Motor neuron (in vitro differentiated cells): Measurements from ENCODE around the gene POGLUT2. TPM values are rescaled to one million over a fixed set of nuclear protein-coding genes. Genes with fewer than 3 reads are reported as not detected.

ENCODE experiments used
- ATAC-seq, 8 experiments: fragments of 200-7000 bp; cut with Tn5 transposase; replicated peaks in 6 of 8; 2 replicates each; pipeline ENCODE4 v1.8.0; 2021; ENCODE audit warnings: mild to moderate bottlenecking in 8 of 8, moderate library complexity in 8 of 8
- H3K27ac ChIP-seq, 2 donors: fragments of 250-450 bp; sonication (Bioruptor Pico); 2 replicates each; pipeline ENCODE4 v1.9.0; 2021; ENCODE audit warnings: antibody characterized with exemption in 2 of 2, mild to moderate bottlenecking in 2 of 2, moderate library complexity in 1 of 2
- H3K4me1 ChIP-seq, 2 donors: fragments of 250-450 bp; sonication (Bioruptor Pico); replicated peaks in 1 of 2; 2 replicates each; pipeline ENCODE4 v1.6.1; 2021; ENCODE audit warnings: antibody characterized with exemption in 2 of 2, mild to moderate bottlenecking in 2 of 2, moderate library complexity in 1 of 2
- H3K4me3 ChIP-seq, 5 donors: fragments of 250-450 bp; sonication (Bioruptor Pico); 2 replicates each; pipeline ENCODE4 v1.9.0; 2021; ENCODE audit warnings: antibody characterized with exemption in 5 of 5, mild to moderate bottlenecking in 5 of 5, moderate library complexity in 4 of 5
- WGBS, 10 experiments: fragments of 450-650 bp; shearing (Covaris generic); methylation state at CpG; one replicate each; pipeline ENCODE4 v1.0.0; 2022; 5-methylcytosine and 5-hydroxymethylcytosine counted together
- in situ Hi-C, 9 experiments: fragments of 400-800 bp; cut with MboI; loops; one replicate each; pipeline ENCODE4 v1.15.0; 2021; ENCODE audit warnings: low sequenced_read_pairs in 9 of 9, low pct_unique_long_range_greater_than_20kb in 2 of 9; ENCODE audit not compliant: unreplicated experiment in 9 of 9
- total RNA-seq, 8 experiments: library from RNA; unstranded; fragments of 300-600 nt; gene quantifications; 2 replicates each; pipeline versions ENCODE4 v1.2.3 to v1.2.4, GENCODE V29; 2022

POGLUT2 gene
- total RNA-seq, 8 experiments from 2014 or later = 4.1 to 15.5 (median 12.6) TPM

DNA sequence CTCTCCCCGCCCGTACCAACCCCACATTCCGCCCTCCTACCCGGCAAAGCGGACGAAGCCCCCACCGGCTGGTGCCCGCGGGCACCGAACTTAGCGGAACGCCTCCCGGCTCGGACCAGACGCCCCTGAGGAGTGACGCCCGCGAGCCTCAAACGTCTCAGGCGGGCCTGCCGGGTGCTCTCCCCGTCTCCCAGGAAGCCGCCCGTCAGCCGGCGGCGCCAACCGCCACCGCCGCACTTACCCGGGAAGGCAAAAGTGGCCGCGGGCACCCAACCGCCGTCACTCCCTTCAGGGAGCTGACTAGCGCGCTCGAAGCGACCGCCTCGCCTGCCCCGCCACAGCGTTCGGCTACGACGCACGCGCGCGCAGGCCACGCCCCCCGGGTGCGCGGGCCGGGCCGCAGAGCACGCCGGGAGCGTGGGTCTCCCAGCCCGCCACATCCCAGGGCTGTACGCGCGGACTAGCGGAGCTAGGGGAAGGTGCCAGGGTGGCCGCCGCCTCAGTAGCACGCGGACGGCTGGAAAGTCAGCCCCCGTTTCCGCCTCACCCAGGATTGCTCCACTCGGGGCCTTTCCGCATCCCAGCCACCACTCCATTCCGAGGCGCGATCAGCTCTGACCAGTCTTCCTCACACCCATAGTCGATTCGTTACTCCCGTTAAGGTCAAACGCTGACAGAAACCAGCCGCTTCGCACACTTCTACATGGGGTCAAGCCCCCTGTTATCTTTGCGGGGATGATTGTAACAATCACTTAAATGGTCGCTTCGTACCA, 25.1 kb downstream of the POGLUT2 start, which contains the start of gene TEX30:
TEX30 (minus strand) TSS at position 346 of the 773 bp plus-strand sequence. CDS start 3,760 bp downstream, outside the sequence.
- peaks cover 4% of the 10 kb centered on the region in 2 donors for H3K4me1 ChIP-seq
- H3K4me3 ChIP-seq = peak within 1 kb of the TSS; percentile 56 to 70 (median 60)
- ATAC-seq = peak; percentile 92 to 98 (median 96)
- WGBS, 10 experiments = 0 to 20% (median 0%) methylated on average over 1 to 19 of the region's 85 CpGs; no CpG with 5 or more reads in 5 of the 10 experiments
- peak within 1 kb of the TSS; percentile 47 to 63 for H3K27ac ChIP-seq
- in situ Hi-C loops = no loop called here

DNA sequence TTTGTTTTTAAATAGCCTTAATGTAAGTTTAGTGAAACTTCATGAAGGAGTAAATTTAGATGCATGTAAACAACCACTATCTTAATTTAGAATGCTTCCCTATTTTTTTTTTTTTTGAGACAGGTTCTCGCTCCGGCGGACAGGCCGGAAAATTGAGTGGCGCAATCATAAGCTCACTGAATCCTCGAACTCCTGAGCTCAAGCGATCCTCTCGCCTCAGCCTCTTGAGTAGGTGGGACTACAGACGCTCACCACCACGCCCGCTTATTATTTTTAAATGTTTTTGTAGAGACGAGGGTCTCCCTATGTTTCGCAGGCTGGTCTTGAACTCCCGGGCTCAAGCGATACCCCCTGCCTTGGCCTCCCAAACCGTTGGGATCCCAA, 26.7 kb downstream of the POGLUT2 start:
- ATAC-seq = no peak
- no peak overlapping the region for H3K4me3 ChIP-seq
- in situ Hi-C loops = no loop called here
- 86 to 98% (median 96%) methylated on average over 3 to 13 of the region's 16 CpGs; no CpG with 5 or more reads in 4 of the 10 experiments for WGBS, 10 experiments
- peaks cover 4% of the 10 kb centered on the region in 2 donors for H3K4me1 ChIP-seq
- H3K27ac ChIP-seq = no peak overlapping the region

DNA sequence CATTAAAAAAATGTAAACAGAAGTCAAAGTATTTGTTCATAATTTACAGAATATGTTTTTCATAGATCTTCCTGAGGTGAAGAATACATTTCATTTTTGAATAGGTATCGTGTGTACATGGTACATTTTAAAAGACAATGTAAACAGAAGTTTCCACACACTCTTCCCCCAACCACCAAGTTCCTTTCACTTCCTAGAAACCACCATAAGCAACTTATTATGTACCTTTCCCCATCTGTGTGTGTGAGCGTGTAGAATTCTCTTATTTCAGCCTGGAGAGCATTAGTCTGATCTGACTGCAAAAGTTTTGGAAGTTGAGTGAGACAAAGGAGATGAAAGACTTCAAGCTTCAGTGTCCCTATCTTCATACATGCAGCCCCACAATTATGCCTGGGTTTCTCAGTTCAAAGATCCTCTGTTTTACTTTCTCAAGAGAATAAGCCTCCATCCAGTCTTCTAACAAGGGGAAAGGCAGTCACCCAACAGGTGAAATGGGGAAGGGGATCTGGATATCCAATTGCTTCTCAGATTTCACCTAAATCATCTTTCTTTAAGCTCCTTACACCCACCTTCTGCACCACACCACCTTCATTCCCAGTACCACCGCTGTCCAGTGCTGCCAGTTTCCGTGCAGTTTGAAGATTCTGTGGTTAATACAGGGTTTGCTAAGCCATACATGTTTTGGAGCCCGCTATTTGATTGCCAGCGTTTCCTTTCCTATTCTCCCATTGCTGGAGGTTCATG, 27.3 kb downstream of the POGLUT2 start:
- H3K4me3 ChIP-seq = no peak overlapping the region
- WGBS, 10 experiments = 60 to 98% (median 95%) methylated on average over 1 to 6 of the region's 6 CpGs; no CpG with 5 or more reads in 1 of the 10 experiments
- in situ Hi-C loops = no loop called here

DNA sequence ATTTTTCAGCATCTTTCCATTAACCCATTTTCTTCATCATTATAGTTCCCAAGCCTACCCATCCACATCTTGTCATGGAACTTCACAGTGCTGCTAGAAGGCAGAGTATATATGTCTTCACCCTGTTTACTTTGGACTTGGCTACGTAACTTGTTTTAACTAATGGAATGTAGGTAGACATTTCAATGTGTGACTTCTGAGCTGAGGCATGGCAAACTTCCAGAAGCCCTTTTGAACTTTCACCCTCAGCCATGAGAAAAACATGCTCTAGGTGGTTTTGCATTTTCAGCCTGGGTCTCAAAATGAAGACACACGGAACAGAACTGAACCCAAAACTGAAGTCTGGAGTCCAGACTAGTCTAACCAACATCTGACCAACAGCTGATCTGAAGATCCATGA, 28.3 kb downstream of the POGLUT2 start:
- 20 to 100% (median 87%) methylated on average over 1 to 2 of the region's 2 CpGs; no CpG with 5 or more reads in 2 of the 10 experiments for WGBS, 10 experiments
- H3K4me3 ChIP-seq = no peak overlapping the region
- H3K4me1 ChIP-seq = peaks cover 4% of the 10 kb centered on the region in 2 donors
- no peak for ATAC-seq
- no peak overlapping the region for H3K27ac ChIP-seq
- in situ Hi-C loops = no loop called here

More for the DNA sequence above, 27.3 kb downstream of the POGLUT2 start:
- Histone ChIP-seq H3K4me1 (peaks cover 4% of the 10 kb centered on the region in 2 donors), H3K27ac (no peak overlapping the region)
- ATAC-seq = no peak

DNA sequence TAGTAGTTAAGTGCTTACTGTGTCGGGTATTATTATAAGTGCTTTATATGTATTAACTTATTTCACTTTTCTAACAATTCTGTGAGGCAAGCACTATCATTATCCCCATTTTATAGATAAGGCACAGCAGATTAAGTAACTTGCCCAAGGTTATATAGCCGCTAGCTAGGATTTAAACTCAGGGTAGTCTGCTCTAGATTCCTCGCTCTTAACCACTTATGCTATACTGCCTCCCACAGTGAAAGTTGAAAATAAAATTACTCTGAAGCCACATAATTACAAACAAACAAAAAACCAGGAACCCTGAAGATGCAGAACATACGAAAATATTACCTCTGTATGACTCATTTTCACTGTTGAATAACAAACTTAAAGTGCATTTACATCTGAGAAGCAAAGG, 29.1 kb downstream of the POGLUT2 start:
- ATAC-seq = no peak
- WGBS, 10 experiments = 57 to 97% (median 75%) methylated on average over 1 to 4 of the region's 4 CpGs; no CpG with 5 or more reads in 1 of the 10 experiments
- in situ Hi-C loops = no loop called here
- H3K4me1 ChIP-seq = peaks cover 4% of the 10 kb centered on the region in 2 donors
- no peak overlapping the region for H3K4me3 ChIP-seq
- no peak overlapping the region for H3K27ac ChIP-seq

DNA sequence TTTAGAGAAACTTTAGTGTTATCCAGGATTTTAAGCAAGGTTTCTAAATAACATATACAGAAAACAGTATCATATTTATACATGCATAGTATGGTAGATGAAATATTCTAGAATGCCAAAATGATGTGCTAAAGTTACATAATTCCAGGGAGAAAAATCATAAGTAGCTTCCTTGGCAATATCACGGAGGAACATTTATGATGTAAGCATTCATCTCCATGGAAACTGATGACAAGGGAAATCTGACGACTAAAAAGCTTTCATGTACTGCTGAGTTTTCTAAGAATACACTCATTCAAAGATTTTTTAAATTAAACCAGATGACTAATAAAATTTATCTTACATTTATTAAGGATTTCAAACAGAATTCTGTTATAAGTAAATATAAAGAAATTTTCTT, 29.9 kb downstream of the POGLUT2 start:
- in situ Hi-C loops = no loop called here
- H3K27ac ChIP-seq = no peak overlapping the region
- no peak for ATAC-seq
- H3K4me3 ChIP-seq = no peak overlapping the region
- H3K4me1 ChIP-seq = peaks cover 2% of the 10 kb centered on the region in 2 donors
- 53 to 86% (median 72%) methylated on average over 1 to 2 of the region's 2 CpGs; no CpG with 5 or more reads in 1 of the 10 experiments for WGBS, 10 experiments

DNA sequence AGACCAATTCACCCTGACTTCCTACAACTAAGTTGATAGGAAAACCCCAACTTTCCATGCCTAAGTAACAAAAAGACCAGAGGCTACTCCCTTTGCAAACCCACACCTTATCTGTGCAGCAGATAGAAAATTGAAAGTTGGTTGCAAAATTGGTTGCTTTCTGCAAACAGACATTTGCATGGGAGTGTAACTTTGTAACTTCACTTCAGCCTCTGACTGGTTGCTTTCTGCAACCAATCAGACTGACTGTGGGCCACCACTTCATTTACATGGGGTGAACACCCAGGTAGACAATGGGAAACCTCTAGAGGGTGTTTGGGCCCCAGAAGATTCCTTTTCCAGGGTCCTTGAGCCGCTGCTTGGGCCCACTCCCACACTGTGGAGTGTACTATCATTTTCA, 35.0 kb downstream of the POGLUT2 start:
- no peaks in the 10 kb centered on the region for H3K4me1 ChIP-seq
- H3K4me3 ChIP-seq = no peak overlapping the region
- peak in 2 of 8 experiments; percentile 54 to 84 for ATAC-seq
- 80 to 100% (median 88%) methylated on average over 1 of the region's 1 CpG; no CpG with 5 or more reads in 6 of the 10 experiments for WGBS, 10 experiments
- in situ Hi-C loops = no loop called here
- no peak overlapping the region for H3K27ac ChIP-seq

DNA sequence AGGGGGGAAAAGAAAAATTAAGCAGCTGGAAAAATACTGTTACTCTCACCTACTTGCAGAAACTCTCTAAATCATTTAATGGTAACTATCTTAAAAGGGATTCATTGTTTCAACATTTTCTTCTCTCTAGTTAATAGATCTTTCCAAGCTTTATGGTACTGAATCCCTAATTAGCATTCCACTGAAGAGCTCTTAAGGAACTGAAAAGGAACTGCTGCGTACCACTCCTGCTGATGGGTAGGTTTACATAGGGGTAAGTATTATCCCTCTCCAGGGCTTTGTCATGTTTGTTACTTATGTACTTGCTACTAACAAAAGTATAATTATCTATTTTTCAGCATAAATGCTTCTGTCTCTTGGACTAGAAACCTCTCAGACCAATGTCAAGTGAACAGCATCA, 37.7 kb downstream of the POGLUT2 start:
- 33 to 100% (median 85%) methylated on average over 1 of the region's 1 CpG; no CpG with 5 or more reads in 4 of the 10 experiments for WGBS, 10 experiments
- H3K27ac ChIP-seq = no peak overlapping the region
- H3K4me1 ChIP-seq = no peaks in the 10 kb centered on the region
- H3K4me3 ChIP-seq = no peak overlapping the region
- in situ Hi-C loops = no loop called here
- ATAC-seq = no peak

DNA sequence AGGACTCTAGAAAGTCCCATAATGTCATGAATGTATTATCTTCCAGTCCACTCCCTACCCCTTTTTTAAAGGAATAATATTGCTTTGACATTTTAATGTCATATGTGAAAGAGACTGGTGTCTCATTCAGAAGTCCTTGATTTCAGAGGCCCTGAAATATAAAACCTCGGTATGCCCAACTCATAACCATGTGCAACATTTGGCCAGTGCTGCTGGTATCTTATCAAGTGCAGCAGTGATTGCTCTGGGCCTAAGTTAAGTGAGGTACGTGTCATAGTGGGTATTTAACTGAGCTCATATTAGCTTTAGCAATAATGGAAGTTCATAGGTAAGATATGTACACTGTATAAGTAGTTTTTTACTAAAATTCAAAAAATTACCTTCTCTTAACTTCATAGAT, 39.9 kb downstream of the POGLUT2 start:
- WGBS, 10 experiments = 67 to 92% (median 85%) methylated on average over 1 to 2 of the region's 2 CpGs
- Histone ChIP-seq H3K4me1 (peaks cover 0 to 7% of the 10 kb centered on the region in 2 donors), H3K4me3 (no peak overlapping the region), H3K27ac (no peak overlapping the region)
- in situ Hi-C loops = no loop called here
- no peak for ATAC-seq

DNA sequence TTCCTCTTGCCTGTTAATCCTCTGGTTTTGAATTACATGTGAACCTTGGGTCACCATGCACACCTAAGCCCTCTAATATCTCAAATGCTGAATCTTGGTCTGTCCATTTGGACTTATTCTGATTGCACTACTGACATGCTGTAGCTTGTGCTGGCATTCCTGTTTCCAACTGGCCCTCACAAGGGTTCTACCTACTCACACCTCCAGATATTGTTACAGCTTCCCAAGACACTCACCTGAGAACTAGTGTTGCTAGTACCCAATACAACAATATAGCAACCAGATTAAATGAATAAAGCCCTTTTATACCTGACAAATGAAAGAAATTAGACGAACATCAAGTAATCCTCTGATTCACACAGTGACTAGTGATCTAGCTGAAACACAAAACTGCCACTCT, 41.8 kb downstream of the POGLUT2 start:
- Histone ChIP-seq H3K4me3 (no peak overlapping the region), H3K4me1 (peaks cover 0 to 7% of the 10 kb centered on the region in 2 donors), H3K27ac (no peak overlapping the region)
- in situ Hi-C loops = no loop called here
- ATAC-seq = no peak
- WGBS, 10 experiments = 86 to 100% (median 100%) methylated on average over 1 of the region's 1 CpG; no CpG with 5 or more reads in 5 of the 10 experiments

DNA sequence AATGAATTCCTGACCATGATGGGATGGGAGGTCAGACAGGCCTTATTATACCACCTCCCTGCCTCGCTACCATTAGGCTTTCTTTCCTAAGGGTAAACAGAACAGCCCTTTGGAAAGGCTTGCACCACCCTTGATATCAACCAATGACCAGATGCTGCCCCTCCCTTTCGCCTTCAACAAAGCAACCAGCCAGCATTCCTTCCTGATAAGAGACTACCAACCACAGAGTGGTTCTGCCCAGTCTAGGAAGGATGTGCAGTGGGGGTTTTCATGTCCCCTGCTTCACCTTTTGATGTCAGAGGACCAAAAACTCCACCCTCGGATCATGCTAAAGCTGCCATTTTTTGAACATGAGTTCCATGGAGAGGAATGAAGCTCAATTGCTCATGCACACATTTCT, 46.9 kb downstream of the POGLUT2 start:
- no peak overlapping the region for H3K4me3 ChIP-seq
- no peak overlapping the region for H3K27ac ChIP-seq
- in situ Hi-C loops = no loop called here
- ATAC-seq = no peak
- WGBS, 10 experiments = 30 to 100% (median 80%) methylated on average over 1 to 3 of the region's 3 CpGs; no CpG with 5 or more reads in 1 of the 10 experiments
- peaks cover 0 to 7% of the 10 kb centered on the region in 2 donors for H3K4me1 ChIP-seq

DNA sequence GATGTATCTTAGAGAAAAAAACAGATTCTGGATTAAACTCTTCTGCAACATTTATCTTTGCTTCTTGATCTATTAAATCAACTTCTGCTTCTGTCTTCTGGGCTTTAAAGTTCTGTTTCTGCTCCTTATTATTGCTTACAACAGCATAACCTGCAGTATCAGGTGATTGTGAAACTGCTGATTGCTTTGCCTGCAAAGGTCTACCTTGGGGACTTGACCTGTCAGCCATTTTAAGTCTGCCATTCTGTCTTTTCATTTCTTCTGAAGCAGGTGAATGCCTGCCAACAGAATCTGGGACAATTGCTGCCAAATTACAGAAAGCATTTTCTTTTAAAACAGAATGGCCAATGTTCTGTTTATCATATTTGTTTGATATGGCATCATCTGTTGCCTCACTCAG, 56.3 kb downstream of the POGLUT2 start:
- no peak overlapping the region for H3K27ac ChIP-seq
- H3K4me3 ChIP-seq = no peak overlapping the region
- H3K4me1 ChIP-seq = no peaks in the 10 kb centered on the region
- in situ Hi-C loops = no loop called here
- no peak for ATAC-seq

DNA sequence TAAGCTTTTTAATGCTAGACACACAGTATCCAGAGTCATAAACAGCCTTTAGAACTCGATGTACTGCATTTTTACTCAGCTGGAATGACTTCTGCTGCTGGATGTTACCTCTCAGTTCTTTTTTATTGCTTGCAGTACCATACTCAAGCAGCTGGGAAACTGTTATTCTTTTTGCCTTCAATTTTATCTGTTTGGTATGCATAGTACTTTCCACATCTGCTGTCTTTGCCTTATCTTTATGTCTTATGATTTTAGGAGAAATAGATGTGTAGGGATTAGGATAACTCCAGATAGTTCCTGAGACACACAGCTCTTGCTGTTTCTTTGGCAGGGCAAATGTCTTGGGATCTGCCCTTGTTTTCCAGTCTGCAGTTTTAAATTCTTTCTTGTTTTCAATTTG, 56.7 kb downstream of the POGLUT2 start:
- H3K27ac ChIP-seq = no peak overlapping the region
- no peak overlapping the region for H3K4me3 ChIP-seq
- no peaks in the 10 kb centered on the region for H3K4me1 ChIP-seq
- 0 to 71% (median 17%) methylated on average over 1 of the region's 1 CpG; no CpG with 5 or more reads in 3 of the 10 experiments for WGBS, 10 experiments
- in situ Hi-C loops = no loop called here
- no peak for ATAC-seq
